Neural cell (in vitro differentiated cells): ENCODE results near the gene IQGAP1. TPM values are rescaled to one million over a fixed set of nuclear protein-coding genes. Genes with fewer than 3 reads are reported as not detected.

ENCODE experiments used
- H2AFZ ChIP-seq: fragments of 200-600, 300-800 bp; sonication (generic), shearing (Covaris generic); 2 replicates; pipeline ENCODE4 v1.6.0; 2014; ENCODE audit warnings: low read depth, mild to moderate bottlenecking, antibody characterized with exemption, low read length, moderate library complexity
- H3F3A ChIP-seq: fragments of 200-600 bp; shearing (Covaris generic); 2 replicates; pipeline ENCODE4 v1.6.1; 2016; ENCODE audit warnings: mild to moderate bottlenecking, moderate library complexity, mixed read lengths, antibody characterized with exemption, low read length; ENCODE audit not compliant: insufficient read depth, poor library complexity, severe bottlenecking
- H3K27ac ChIP-seq: fragments of 200-600, 300-800 bp; sonication (generic), shearing (Covaris generic); 2 replicates; pipeline ENCODE4 v1.5.1; 2014; ENCODE audit warnings: mild to moderate bottlenecking, low read length, moderate library complexity
- H3K27me3 ChIP-seq: fragments of 300-800, 200-600 bp; sonication (generic), shearing (Covaris generic); 2 replicates; pipeline ENCODE4 v1.6.0; 2014; ENCODE audit warnings: mild to moderate bottlenecking, low read depth, low read length, moderate library complexity; ENCODE audit not compliant: insufficient read depth
- H3K36me3 ChIP-seq: fragments of 300-800, 200-600 bp; sonication (generic), shearing (Covaris generic); 2 replicates; pipeline ENCODE4 v1.5.1; 2014; ENCODE audit warnings: mild to moderate bottlenecking, antibody characterized with exemption, low read length, moderate library complexity; ENCODE audit not compliant: insufficient read depth
- H3K4me2 ChIP-seq: fragments of 300-800, 200-600 bp; sonication (generic), shearing (Covaris generic); 2 replicates; pipeline ENCODE4 v1.6.0; 2014; ENCODE audit warnings: mild to moderate bottlenecking, low read length
- H3K4me3 ChIP-seq: fragments of 300-800, 200-600 bp; sonication (generic), shearing (Covaris generic); 2 replicates; pipeline ENCODE4 v1.5.1; 2014; ENCODE audit warnings: mild to moderate bottlenecking, low read length, moderate library complexity
- H3K79me2 ChIP-seq: fragments of 200-600 bp; shearing (Covaris generic); replicated peaks from 2 replicates; pipeline ENCODE4 v1.6.0; 2014; ENCODE audit warnings: mild to moderate bottlenecking, low read length, moderate library complexity; ENCODE audit not compliant: insufficient read depth
- H3K9ac ChIP-seq: fragments of 300-800, 200-600 bp; sonication (generic), shearing (Covaris generic); 2 replicates; pipeline ENCODE4 v1.6.1; 2016; ENCODE audit warnings: mild to moderate bottlenecking, low read length, mixed read lengths
- H3K9me2 ChIP-seq: fragments of 200-600 bp; shearing (Covaris generic); 2 replicates; pipeline ENCODE4 v1.6.1; 2016; ENCODE audit warnings: mild to moderate bottlenecking, low read length, mixed read lengths; ENCODE audit not compliant: insufficient read depth
- H3K9me3 ChIP-seq: fragments of 200-600, 300-800 bp; sonication (generic), shearing (Covaris generic); 2 replicates; pipeline ENCODE4 v1.6.1; 2016; ENCODE audit warnings: mild to moderate bottlenecking, mixed run types, low read length, moderate library complexity, mixed read lengths
- H4K20me1 ChIP-seq: fragments of 200-600 bp; shearing (Covaris generic); 2 replicates; pipeline ENCODE4 v1.6.1; 2016; ENCODE audit warnings: mild to moderate bottlenecking, mixed run types; ENCODE audit not compliant: insufficient read depth
- EP300 ChIP-seq: fragments of 450-650 bp; conservative IDR thresholded peaks from 2 replicates; pipeline ENCODE4 v1.6.1; 2014; ENCODE audit warnings: antibody characterized with exemption, mild to moderate bottlenecking, moderate library complexity; ENCODE audit not compliant: poor library complexity, severe bottlenecking
- EZH2 ChIP-seq: fragments of 200-600, 300-800 bp; shearing (Covaris generic), sonication (generic); IDR thresholded peaks from 2 replicates; pipeline ENCODE4 v1.6.1; 2014; ENCODE audit warnings: antibody characterized with exemption, low read length, borderline replicate concordance, mild to moderate bottlenecking; ENCODE audit not compliant: insufficient read depth, poor library complexity, severe bottlenecking
- MXI1 ChIP-seq: fragments of 450-650 bp; conservative IDR thresholded peaks from 2 replicates; pipeline ENCODE4 v1.6.1; 2014; ENCODE audit warnings: antibody characterized with exemption, mild to moderate bottlenecking; ENCODE audit not compliant: poor library complexity, severe bottlenecking
- POLR2AphosphoS5 ChIP-seq: IDR thresholded peaks from 2 replicates; pipeline ENCODE4 v1.6.1; 2012
- RAD21 ChIP-seq: fragments of 450-650 bp; conservative IDR thresholded peaks from 2 replicates; pipeline ENCODE4 v1.6.1; 2014; ENCODE audit warnings: antibody characterized with exemption, mild to moderate bottlenecking, moderate library complexity
- SMC3 ChIP-seq: fragments of 450-650 bp; conservative IDR thresholded peaks from 2 replicates; pipeline ENCODE4 v1.6.1; 2014; ENCODE audit warnings: antibody characterized with exemption, mild to moderate bottlenecking, moderate library complexity; ENCODE audit not compliant: poor library complexity
- TAF1 ChIP-seq: IDR thresholded peaks from 2 replicates; pipeline ENCODE4 v1.6.1; 2012; ENCODE audit warnings: low read depth
- polyA plus RNA-seq: library from polyadenylated mRNA; depleted of rRNA; stranded (reverse); fragments of >200 nt; gene quantifications from 2 replicates; pipeline ENCODE4 v1.2.3, GENCODE V29; 2014
- TF ChIP-seq, protein P1 (sequence below): fragments of 450-650 bp; IDR thresholded peaks from 2 replicates; pipeline ENCODE4 v1.5.1; 2014; ENCODE audit warnings: antibody characterized with exemption, mild to moderate bottlenecking, moderate library complexity; ENCODE audit not compliant: poor library complexity, severe bottlenecking
- TF ChIP-seq, protein P2 (sequence below): IDR thresholded peaks from 2 replicates; pipeline ENCODE4 v1.6.1; 2012; ENCODE audit warnings: borderline replicate concordance

The IQGAP1 gene
- polyA plus RNA-seq, 1 donor from 2014 or later, result 16.6 TPM

DNA sequence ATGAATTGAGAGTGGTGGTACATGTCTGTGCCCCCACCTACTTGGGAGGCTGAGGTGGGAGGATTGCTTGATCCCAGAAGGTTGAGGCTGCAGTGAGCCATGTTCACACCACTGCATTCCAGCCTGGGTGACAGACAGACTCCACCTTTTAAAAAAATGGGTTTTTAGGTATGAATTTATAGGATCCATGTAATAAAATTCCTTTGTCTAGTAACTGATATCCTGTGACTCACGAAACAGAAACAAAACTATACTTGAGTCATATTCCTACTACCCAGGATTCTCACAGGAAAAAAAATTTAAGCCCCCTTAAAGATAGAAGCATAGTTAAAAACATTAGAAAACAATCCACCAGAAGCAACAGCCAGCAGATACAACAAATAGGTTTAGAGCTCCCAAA, 131.6 kb downstream of the IQGAP1 start:
- no peaks in the 10 kb centered on the region for H3K36me3 ChIP-seq
- H4K20me1 ChIP-seq, result no peaks in the 10 kb centered on the region
- H3K4me2 ChIP-seq, result no peak overlapping the region
- no peak overlapping the region for H2AFZ ChIP-seq
- H3K4me3 ChIP-seq, result no peak overlapping the region
- no peaks in the 10 kb centered on the region for H3K9me2 ChIP-seq
- H3K9me3 ChIP-seq, result no peaks in the 10 kb centered on the region
- H3K27ac ChIP-seq, result no peak overlapping the region
- H3K9ac ChIP-seq, result no peak overlapping the region
- H3K79me2 ChIP-seq, result no peaks in the 10 kb centered on the region
- H3K27me3 ChIP-seq, result no peaks in the 10 kb centered on the region
- TF ChIP-seq SMC3 (no peak), TAF1 (no peak), RAD21 (no peak), MXI1 (no peak), POLR2AphosphoS5 (no peak), EP300 (no peak), EZH2 (no peak)
- TF ChIP-seq, protein P1, sequence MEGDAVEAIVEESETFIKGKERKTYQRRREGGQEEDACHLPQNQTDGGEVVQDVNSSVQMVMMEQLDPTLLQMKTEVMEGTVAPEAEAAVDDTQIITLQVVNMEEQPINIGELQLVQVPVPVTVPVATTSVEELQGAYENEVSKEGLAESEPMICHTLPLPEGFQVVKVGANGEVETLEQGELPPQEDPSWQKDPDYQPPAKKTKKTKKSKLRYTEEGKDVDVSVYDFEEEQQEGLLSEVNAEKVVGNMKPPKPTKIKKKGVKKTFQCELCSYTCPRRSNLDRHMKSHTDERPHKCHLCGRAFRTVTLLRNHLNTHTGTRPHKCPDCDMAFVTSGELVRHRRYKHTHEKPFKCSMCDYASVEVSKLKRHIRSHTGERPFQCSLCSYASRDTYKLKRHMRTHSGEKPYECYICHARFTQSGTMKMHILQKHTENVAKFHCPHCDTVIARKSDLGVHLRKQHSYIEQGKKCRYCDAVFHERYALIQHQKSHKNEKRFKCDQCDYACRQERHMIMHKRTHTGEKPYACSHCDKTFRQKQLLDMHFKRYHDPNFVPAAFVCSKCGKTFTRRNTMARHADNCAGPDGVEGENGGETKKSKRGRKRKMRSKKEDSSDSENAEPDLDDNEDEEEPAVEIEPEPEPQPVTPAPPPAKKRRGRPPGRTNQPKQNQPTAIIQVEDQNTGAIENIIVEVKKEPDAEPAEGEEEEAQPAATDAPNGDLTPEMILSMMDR, result no peak
- TF ChIP-seq, protein P2, sequence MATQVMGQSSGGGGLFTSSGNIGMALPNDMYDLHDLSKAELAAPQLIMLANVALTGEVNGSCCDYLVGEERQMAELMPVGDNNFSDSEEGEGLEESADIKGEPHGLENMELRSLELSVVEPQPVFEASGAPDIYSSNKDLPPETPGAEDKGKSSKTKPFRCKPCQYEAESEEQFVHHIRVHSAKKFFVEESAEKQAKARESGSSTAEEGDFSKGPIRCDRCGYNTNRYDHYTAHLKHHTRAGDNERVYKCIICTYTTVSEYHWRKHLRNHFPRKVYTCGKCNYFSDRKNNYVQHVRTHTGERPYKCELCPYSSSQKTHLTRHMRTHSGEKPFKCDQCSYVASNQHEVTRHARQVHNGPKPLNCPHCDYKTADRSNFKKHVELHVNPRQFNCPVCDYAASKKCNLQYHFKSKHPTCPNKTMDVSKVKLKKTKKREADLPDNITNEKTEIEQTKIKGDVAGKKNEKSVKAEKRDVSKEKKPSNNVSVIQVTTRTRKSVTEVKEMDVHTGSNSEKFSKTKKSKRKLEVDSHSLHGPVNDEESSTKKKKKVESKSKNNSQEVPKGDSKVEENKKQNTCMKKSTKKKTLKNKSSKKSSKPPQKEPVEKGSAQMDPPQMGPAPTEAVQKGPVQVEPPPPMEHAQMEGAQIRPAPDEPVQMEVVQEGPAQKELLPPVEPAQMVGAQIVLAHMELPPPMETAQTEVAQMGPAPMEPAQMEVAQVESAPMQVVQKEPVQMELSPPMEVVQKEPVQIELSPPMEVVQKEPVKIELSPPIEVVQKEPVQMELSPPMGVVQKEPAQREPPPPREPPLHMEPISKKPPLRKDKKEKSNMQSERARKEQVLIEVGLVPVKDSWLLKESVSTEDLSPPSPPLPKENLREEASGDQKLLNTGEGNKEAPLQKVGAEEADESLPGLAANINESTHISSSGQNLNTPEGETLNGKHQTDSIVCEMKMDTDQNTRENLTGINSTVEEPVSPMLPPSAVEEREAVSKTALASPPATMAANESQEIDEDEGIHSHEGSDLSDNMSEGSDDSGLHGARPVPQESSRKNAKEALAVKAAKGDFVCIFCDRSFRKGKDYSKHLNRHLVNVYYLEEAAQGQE, result no peak
- no peaks in the 10 kb centered on the region for H3F3A ChIP-seq

DNA sequence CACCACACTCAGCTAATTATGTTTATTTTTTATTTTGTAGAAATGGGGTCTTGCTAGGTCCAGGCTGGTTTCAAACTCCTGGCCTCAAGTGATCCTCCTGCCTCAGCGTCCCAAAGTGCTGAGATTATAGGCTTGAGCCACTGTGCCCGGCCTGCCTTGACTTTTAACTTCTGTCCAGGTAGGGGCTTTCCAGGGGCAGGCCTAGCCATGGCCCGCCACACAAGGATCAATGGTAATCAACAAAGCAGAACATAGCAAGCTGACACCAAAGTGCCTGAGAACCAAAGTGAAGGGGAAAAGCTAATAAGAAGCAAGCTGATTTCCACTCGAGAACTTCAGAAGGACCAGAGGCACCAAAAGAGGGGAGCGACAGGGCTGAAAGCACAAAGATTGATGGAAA, 132.3 kb downstream of the IQGAP1 start:
- H3K9ac ChIP-seq, result no peak overlapping the region
- no peaks in the 10 kb centered on the region for H3F3A ChIP-seq
- no peak overlapping the region for H2AFZ ChIP-seq
- H3K79me2 ChIP-seq, result no peaks in the 10 kb centered on the region
- no peak overlapping the region for H3K27ac ChIP-seq
- no peak for TF ChIP-seq MXI1
- TF ChIP-seq, protein P1, result no peak
- TF ChIP-seq SMC3, result no peak
- TF ChIP-seq, protein P2, result no peak
- TF ChIP-seq EZH2, result no peak
- no peak for TF ChIP-seq EP300
- no peak for TF ChIP-seq TAF1
- no peak for TF ChIP-seq POLR2AphosphoS5
- no peak for TF ChIP-seq RAD21
- no peaks in the 10 kb centered on the region for H3K9me3 ChIP-seq
- no peaks in the 10 kb centered on the region for H3K36me3 ChIP-seq
- H3K4me2 ChIP-seq, result no peak overlapping the region
- no peaks in the 10 kb centered on the region for H4K20me1 ChIP-seq
- no peaks in the 10 kb centered on the region for H3K27me3 ChIP-seq
- H3K4me3 ChIP-seq, result no peak overlapping the region
- no peaks in the 10 kb centered on the region for H3K9me2 ChIP-seq
